ENCODE measurements around the gene AATK.

The AATK gene

GRCh38 chr17:81143717-81144422, 22.2 kb downstream of the AATK start:
- no peak for DNase-seq (ENCODE audit: low read depth, low spot score)

GRCh38 chr17:81143200-81143527, 22.9 kb downstream of the AATK start:
- no peak for DNase-seq (ENCODE audit: low read depth, low spot score)

GRCh38 chr17:81142301-81143199, 23.5 kb downstream of the AATK start:
- peak; percentile 88 for DNase-seq (ENCODE audit: low read depth, low spot score)

GRCh38 chr17:81140695-81141094, 25.3 kb downstream of the AATK start:
- DNase-seq (ENCODE audit: low read depth, low spot score), result no peak

- no peak for DNase-seq (ENCODE audit: low read depth, low spot score)
Observed at GRCh38 chr17:81140018-81140417, 26.0 kb downstream of the AATK start.

GRCh38 chr17:81139428-81139827, 26.6 kb downstream of the AATK start:
- no peak for DNase-seq (ENCODE audit: low read depth, low spot score)

- DNase-seq (ENCODE audit: low read depth, low spot score), result no peak
Observed at GRCh38 chr17:81138500-81138899, 27.5 kb downstream of the AATK start.

GRCh38 chr17:81138083-81138482, 27.9 kb downstream of the AATK start:
- DNase-seq (ENCODE audit: low read depth, low spot score), result no peak

- DNase-seq (ENCODE audit: low read depth, low spot score), result no peak
Observed at GRCh38 chr17:81137248-81137647, 28.8 kb downstream of the AATK start.

GRCh38 chr17:81136366-81136765, 29.7 kb downstream of the AATK start:
- DNase-seq (ENCODE audit: low read depth, low spot score), result no peak

GRCh38 chr17:81135505-81136278, 30.3 kb downstream of the AATK start:
- no peak for DNase-seq (ENCODE audit: low read depth, low spot score)

GRCh38 chr17:81134064-81134781, 31.8 kb downstream of the AATK start:
- DNase-seq (ENCODE audit: low read depth, low spot score), result no peak

- DNase-seq (ENCODE audit: low read depth, low spot score), result no peak
Observed at GRCh38 chr17:81132770-81133723, 33.0 kb downstream of the AATK start.

GRCh38 chr17:81132197-81132540, 33.9 kb downstream of the AATK start:
- no peak for DNase-seq (ENCODE audit: low read depth, low spot score)

GRCh38 chr17:81131486-81132196, 34.4 kb downstream of the AATK start:
- DNase-seq (ENCODE audit: low read depth, low spot score), result no peak

GRCh38 chr17:81130385-81131361, 35.3 kb downstream of the AATK start:
- no peak for DNase-seq (ENCODE audit: low read depth, low spot score)

GRCh38 chr17:81129711-81130367, 36.2 kb downstream of the AATK start:
- DNase-seq (ENCODE audit: low read depth, low spot score), result no peak

GRCh38 chr17:81129289-81129688, 36.7 kb downstream of the AATK start:
- no peak for DNase-seq (ENCODE audit: low read depth, low spot score)

All from astrocyte of the hippocampus (primary cell).